Measurements from ENCODE around the gene SPIC. TPM values are rescaled to one million over a fixed set of nuclear protein-coding genes. Genes with fewer than 3 reads are reported as not detected.
A peak's percentile ranks its signal among the peaks of the same experiment; 100 is the strongest.
"Not testable (repeated sequence)": the region's sequence is repeated elsewhere in the genome, so short reads cannot be mapped to it uniquely, and the experiment has no call there.

SPIC gene
- total and polyA plus RNA-seq, 4 donors, result not detected

GRCh38 chr12:101471878-101472277 lies 3.3 kb upstream of the SPIC start:
- H3K36me3 ChIP-seq (ENCODE audit: control insufficient read depth, insufficient read depth, low read length); H3K27ac ChIP-seq (ENCODE audit: low read depth, low read length); H3K27me3 ChIP-seq (ENCODE audit: control insufficient read depth, insufficient read depth, low read length); DNase-seq (ENCODE audit: low read depth in 4 of 6, low spot score in 6 of 6); H3K9me3 ChIP-seq (ENCODE audit: control insufficient read depth, insufficient read depth, low read length); H3K4me1 ChIP-seq (ENCODE audit: control insufficient read depth, insufficient read depth, low read length); H3K4me3 ChIP-seq (ENCODE audit: low read depth, low read length): not testable (repeated sequence)
- WGBS (ENCODE audit: insufficient coverage), result no CpG with 5 or more reads among the region's 5 CpGs

DNA sequence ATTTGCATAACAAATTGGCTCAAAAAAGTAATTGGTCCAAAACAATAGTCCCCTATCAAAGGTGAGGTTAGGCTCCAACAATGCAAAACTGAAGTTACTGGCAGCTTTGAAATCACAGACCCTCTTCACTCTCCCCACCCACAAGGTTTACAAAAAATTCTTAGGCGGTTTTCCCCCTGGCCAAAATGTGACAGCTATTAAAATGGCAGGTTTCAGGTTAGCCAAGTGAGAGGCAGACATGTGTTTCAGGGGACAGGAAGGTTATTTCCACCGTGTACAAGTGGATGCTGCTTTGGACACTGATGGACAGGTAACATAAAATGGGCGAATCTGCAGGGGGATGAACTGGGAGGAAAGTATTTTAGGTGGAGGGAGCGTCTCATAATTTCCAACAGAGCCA lies 888 bp upstream of the SPIC start:
- DNase-seq (ENCODE audit: low read depth in 4 of 6, low spot score in 6 of 6), result no peak
- H3K9me3 ChIP-seq (ENCODE audit: control insufficient read depth, insufficient read depth, low read length), result no peaks in the 10 kb centered on the region
- WGBS (ENCODE audit: insufficient coverage), result no CpG with 5 or more reads among the region's 4 CpGs
- H3K27me3 ChIP-seq (ENCODE audit: control insufficient read depth, insufficient read depth, low read length), result no peaks in the 10 kb centered on the region
- no peaks in the 10 kb centered on the region for H3K4me1 ChIP-seq (ENCODE audit: control insufficient read depth, insufficient read depth, low read length)
- H3K36me3 ChIP-seq (ENCODE audit: control insufficient read depth, insufficient read depth, low read length), result no peaks in the 10 kb centered on the region
- H3K4me3 ChIP-seq (ENCODE audit: low read depth, low read length), result no peak overlapping the region
- no peak overlapping the region for H3K27ac ChIP-seq (ENCODE audit: low read depth, low read length)

DNA sequence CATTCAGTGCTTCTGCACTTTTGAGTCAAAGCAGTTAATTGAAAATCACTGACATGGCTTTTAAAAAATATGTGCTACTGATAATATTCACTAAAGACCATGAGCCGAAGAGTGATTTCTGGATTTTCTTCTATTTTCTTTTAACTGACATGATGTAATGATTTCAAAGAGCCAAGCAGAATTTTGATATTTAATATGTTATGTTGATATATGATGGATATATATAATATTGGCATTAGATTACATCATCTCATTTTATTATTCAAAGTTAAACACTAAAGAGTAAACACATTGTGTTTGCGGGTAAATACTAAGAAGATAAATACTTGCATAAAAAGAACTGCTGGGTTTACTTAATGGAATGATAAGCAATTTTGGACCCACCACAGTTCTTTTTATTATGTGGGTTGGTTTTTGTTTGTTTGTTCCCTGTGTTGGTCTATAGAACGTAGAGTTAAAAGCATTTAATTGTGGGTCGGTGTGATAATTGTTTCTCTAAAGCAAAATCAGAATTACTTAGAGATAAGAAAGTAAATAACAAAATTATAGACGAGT lies 692 bp downstream of the SPIC start:
- WGBS (ENCODE audit: insufficient coverage), result no CpG with 5 or more reads among the region's 5 CpGs
- H3K4me1 ChIP-seq (ENCODE audit: control insufficient read depth, insufficient read depth, low read length), result no peaks in the 10 kb centered on the region
- H3K4me3 ChIP-seq (ENCODE audit: low read depth, low read length), result no peak overlapping the region

DNA sequence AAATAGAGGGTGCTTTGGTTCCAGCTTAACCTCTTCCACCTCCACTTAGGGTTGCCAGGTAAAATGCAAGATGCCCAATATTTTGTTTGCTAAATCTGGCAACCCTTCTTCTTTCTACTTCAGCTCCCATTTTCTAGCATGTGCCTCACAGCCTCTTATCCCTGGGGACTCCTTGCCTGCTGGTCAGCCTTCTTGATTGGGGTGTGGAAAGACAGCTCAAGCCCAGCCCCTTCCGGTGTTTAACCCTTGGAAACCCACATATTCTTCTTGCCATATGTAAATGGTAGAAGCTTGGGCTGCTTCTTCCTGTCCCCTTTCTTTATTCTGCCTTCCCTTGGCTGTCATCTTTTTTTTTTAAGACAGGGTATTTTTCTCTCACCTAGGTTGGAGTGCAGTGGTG lies 5.7 kb downstream of the SPIC start:
- H3K36me3 ChIP-seq (ENCODE audit: control insufficient read depth, insufficient read depth, low read length), result no peaks in the 10 kb centered on the region
- H3K4me3 ChIP-seq (ENCODE audit: low read depth, low read length), result no peak overlapping the region
- no peaks in the 10 kb centered on the region for H3K27me3 ChIP-seq (ENCODE audit: control insufficient read depth, insufficient read depth, low read length)
- no peaks in the 10 kb centered on the region for H3K9me3 ChIP-seq (ENCODE audit: control insufficient read depth, insufficient read depth, low read length)
- DNase-seq (ENCODE audit: low read depth in 4 of 6, low spot score in 6 of 6), result no peak
- no CpG with 5 or more reads among the region's 1 CpG for WGBS (ENCODE audit: insufficient coverage)
- H3K27ac ChIP-seq (ENCODE audit: low read depth, low read length), result no peak overlapping the region
- no peaks in the 10 kb centered on the region for H3K4me1 ChIP-seq (ENCODE audit: control insufficient read depth, insufficient read depth, low read length)

More for the DNA sequence above, 692 bp downstream of the SPIC start:
- no peak for DNase-seq (ENCODE audit: low read depth in 4 of 6, low spot score in 6 of 6)
- Histone ChIP-seq H3K27me3 (ENCODE audit: control insufficient read depth, insufficient read depth, low read length) (no peaks in the 10 kb centered on the region), H3K36me3 (ENCODE audit: control insufficient read depth, insufficient read depth, low read length) (no peaks in the 10 kb centered on the region), H3K9me3 (ENCODE audit: control insufficient read depth, insufficient read depth, low read length) (no peaks in the 10 kb centered on the region), H3K27ac (ENCODE audit: low read depth, low read length) (no peak overlapping the region)

- no peak overlapping the region for H3K27ac ChIP-seq (ENCODE audit: low read depth, low read length)
- H3K9me3 ChIP-seq (ENCODE audit: control insufficient read depth, insufficient read depth, low read length), result no peaks in the 10 kb centered on the region
- H3K4me3 ChIP-seq (ENCODE audit: low read depth, low read length), result no peak overlapping the region
- no peaks in the 10 kb centered on the region for H3K36me3 ChIP-seq (ENCODE audit: control insufficient read depth, insufficient read depth, low read length)
- DNase-seq (ENCODE audit: low read depth in 4 of 6, low spot score in 6 of 6), result peak in 1 of 6 donors; percentile 60
- H3K4me1 ChIP-seq (ENCODE audit: control insufficient read depth, insufficient read depth, low read length), result no peaks in the 10 kb centered on the region
- H3K27me3 ChIP-seq (ENCODE audit: control insufficient read depth, insufficient read depth, low read length), result no peaks in the 10 kb centered on the region
Measured at GRCh38 chr12:101485021-101485420, 9.9 kb downstream of the SPIC start.

GRCh38 chr12:101488469-101488868 lies 13.3 kb downstream of the SPIC start:
- WGBS (ENCODE audit: insufficient coverage), result no CpG with 5 or more reads among the region's 2 CpGs
- H3K4me1 ChIP-seq (ENCODE audit: control insufficient read depth, insufficient read depth, low read length), result no peaks in the 10 kb centered on the region

GRCh38 chr12:101490286-101490920 lies 15.3 kb downstream of the SPIC start:
- H3K36me3 ChIP-seq (ENCODE audit: control insufficient read depth, insufficient read depth, low read length), result no peaks in the 10 kb centered on the region
- no peaks in the 10 kb centered on the region for H3K27me3 ChIP-seq (ENCODE audit: control insufficient read depth, insufficient read depth, low read length)
- H3K4me1 ChIP-seq (ENCODE audit: control insufficient read depth, insufficient read depth, low read length), result no peaks in the 10 kb centered on the region
- DNase-seq (ENCODE audit: low read depth in 4 of 6, low spot score in 6 of 6), result peak in 2 of 6 donors; percentile 14 to 31
- H3K9me3 ChIP-seq (ENCODE audit: control insufficient read depth, insufficient read depth, low read length), result no peaks in the 10 kb centered on the region
- no CpG with 5 or more reads among the region's 3 CpGs for WGBS (ENCODE audit: insufficient coverage)
- no peak overlapping the region for H3K27ac ChIP-seq (ENCODE audit: low read depth, low read length)
- H3K4me3 ChIP-seq (ENCODE audit: low read depth, low read length), result no peak overlapping the region

More at GRCh38 chr12:101488469-101488868, 13.3 kb downstream of the SPIC start:
- no peaks in the 10 kb centered on the region for H3K9me3 ChIP-seq (ENCODE audit: control insufficient read depth, insufficient read depth, low read length)
- no peak for DNase-seq (ENCODE audit: low read depth in 4 of 6, low spot score in 6 of 6)
- H3K36me3 ChIP-seq (ENCODE audit: control insufficient read depth, insufficient read depth, low read length), result no peaks in the 10 kb centered on the region
- H3K27me3 ChIP-seq (ENCODE audit: control insufficient read depth, insufficient read depth, low read length), result no peaks in the 10 kb centered on the region
- no peak overlapping the region for H3K4me3 ChIP-seq (ENCODE audit: low read depth, low read length)
- no peak overlapping the region for H3K27ac ChIP-seq (ENCODE audit: low read depth, low read length)

- no peaks in the 10 kb centered on the region for H3K36me3 ChIP-seq (ENCODE audit: control insufficient read depth, insufficient read depth, low read length)
- no peak overlapping the region for H3K4me3 ChIP-seq (ENCODE audit: low read depth, low read length)
- H3K9me3 ChIP-seq (ENCODE audit: control insufficient read depth, insufficient read depth, low read length), result no peaks in the 10 kb centered on the region
- no peak for DNase-seq (ENCODE audit: low read depth in 4 of 6, low spot score in 6 of 6)
- H3K4me1 ChIP-seq (ENCODE audit: control insufficient read depth, insufficient read depth, low read length), result no peaks in the 10 kb centered on the region
- H3K27me3 ChIP-seq (ENCODE audit: control insufficient read depth, insufficient read depth, low read length), result no peaks in the 10 kb centered on the region
- WGBS (ENCODE audit: insufficient coverage), result no CpG with 5 or more reads among the region's 1 CpG
- H3K27ac ChIP-seq (ENCODE audit: low read depth, low read length), result no peak overlapping the region
Measured at GRCh38 chr12:101491329-101491728, 16.2 kb downstream of the SPIC start.

- H3K36me3 ChIP-seq (ENCODE audit: control insufficient read depth, insufficient read depth, low read length), result no peaks in the 10 kb centered on the region
- H3K4me3 ChIP-seq (ENCODE audit: low read depth, low read length), result no peak overlapping the region
- H3K27ac ChIP-seq (ENCODE audit: low read depth, low read length), result no peak overlapping the region
- no peaks in the 10 kb centered on the region for H3K9me3 ChIP-seq (ENCODE audit: control insufficient read depth, insufficient read depth, low read length)
- no CpG with 5 or more reads among the region's 1 CpG for WGBS (ENCODE audit: insufficient coverage)
- peak in 1 of 6 donors; percentile 64 for DNase-seq (ENCODE audit: low read depth in 4 of 6, low spot score in 6 of 6)
- no peaks in the 10 kb centered on the region for H3K27me3 ChIP-seq (ENCODE audit: control insufficient read depth, insufficient read depth, low read length)
- H3K4me1 ChIP-seq (ENCODE audit: control insufficient read depth, insufficient read depth, low read length), result no peaks in the 10 kb centered on the region
Measured at GRCh38 chr12:101493556-101493955, 18.4 kb downstream of the SPIC start.

GRCh38 chr12:101498252-101498651 lies 23.1 kb downstream of the SPIC start:
- DNase-seq (ENCODE audit: low read depth in 4 of 6, low spot score in 6 of 6), result peak in 1 of 6 donors; percentile 21
- Histone ChIP-seq H3K36me3 (ENCODE audit: control insufficient read depth, insufficient read depth, low read length) (no peaks in the 10 kb centered on the region), H3K9me3 (ENCODE audit: control insufficient read depth, insufficient read depth, low read length) (no peaks in the 10 kb centered on the region), H3K4me3 (ENCODE audit: low read depth, low read length) (no peak overlapping the region), H3K27me3 (ENCODE audit: control insufficient read depth, insufficient read depth, low read length) (no peaks in the 10 kb centered on the region), H3K27ac (ENCODE audit: low read depth, low read length) (no peak overlapping the region), H3K4me1 (ENCODE audit: control insufficient read depth, insufficient read depth, low read length) (no peaks in the 10 kb centered on the region)
- WGBS (ENCODE audit: insufficient coverage), result 100% methylated on average over 1 of the region's 3 CpGs

Data from spinal cord (tissue), 10 donors.